Activated CD4-positive, CD25-positive, alpha-beta regulatory T cell (primary cell): ENCODE results near the gene CASKIN2.

ENCODE experiments used
- DNase-seq, 4 experiments: peaks; one replicate each; lab custom pipeline; 2025; lab: John Stamatoyannopoulos, UW

CASKIN2 gene

GRCh38 chr17:75548813-75549212 is 33.5 kb upstream of the CASKIN2 start:
- no peak for DNase-seq

GRCh38 chr17:75547091-75547490 is 31.8 kb upstream of the CASKIN2 start:
- no peak for DNase-seq

- no peak for DNase-seq
Observed at GRCh38 chr17:75546181-75546580, 30.8 kb upstream of the CASKIN2 start.

GRCh38 chr17:75544250-75544649 is 28.9 kb upstream of the CASKIN2 start:
- DNase-seq = no peak

- no peak for DNase-seq
Observed at GRCh38 chr17:75542728-75543336, 27.5 kb upstream of the CASKIN2 start.

GRCh38 chr17:75542229-75542628 is 26.9 kb upstream of the CASKIN2 start:
- no peak for DNase-seq

- DNase-seq = no peak
Observed at GRCh38 chr17:75540923-75541503, 25.7 kb upstream of the CASKIN2 start.

- no peak for DNase-seq
Observed at GRCh38 chr17:75539967-75540729, 24.8 kb upstream of the CASKIN2 start.

- no peak for DNase-seq
Observed at GRCh38 chr17:75536366-75536765, 21.0 kb upstream of the CASKIN2 start.

- no peak for DNase-seq
Observed at GRCh38 chr17:75535871-75536270, 20.5 kb upstream of the CASKIN2 start.

- DNase-seq = peak in 3 of 4 experiments; percentile 27 to 43 (median 30)
Observed at GRCh38 chr17:75535119-75535537, 19.8 kb upstream of the CASKIN2 start.

GRCh38 chr17:75531721-75532072 is 16.4 kb upstream of the CASKIN2 start:
- no peak for DNase-seq

GRCh38 chr17:75530837-75531720 is 15.7 kb upstream of the CASKIN2 start:
- no peak for DNase-seq

GRCh38 chr17:75526555-75527270 is 11.4 kb upstream of the CASKIN2 start:
- DNase-seq = no peak

- no peak for DNase-seq
Observed at GRCh38 chr17:75525806-75526554, 10.6 kb upstream of the CASKIN2 start.

GRCh38 chr17:75524970-75525805 is 9.9 kb upstream of the CASKIN2 start, which contains the start of gene LLGL2:
LLGL2 (plus strand) TSS chr17:75525697; CDS start chr17:75543427, 17,730 bp downstream.
- DNase-seq = peak; percentile 58 to 85 (median 72)

GRCh38 chr17:75524269-75524969 is 9.1 kb upstream of the CASKIN2 start:
- DNase-seq = no peak

- no peak for DNase-seq
Observed at GRCh38 chr17:75523647-75524046, 8.3 kb upstream of the CASKIN2 start.
